HepG2 (cell line): ENCODE data around the gene STOM. TPM values are rescaled to one million over a fixed set of nuclear protein-coding genes. Genes with fewer than 3 reads are reported as not detected.

Source experiments
- ATAC-seq: fragments of 200-7000 bp; cut with Tn5 transposase; 3 replicates; pipeline ENCODE4 v1.9.1; 2020; ENCODE audit warnings: mild to moderate bottlenecking, moderate library complexity
- BruUV-seq: library from RNA; stranded (reverse); fragments of 400-500 nt; replicated peaks from 2 replicates; lab custom pipeline; 2021; lab: Mats Ljungman, UMichigan
- CTCF ChIA-PET: fragments of 300-600 bp; formaldehyde crosslinking; extraction: SDS; loops from one replicate; lab custom pipeline; 2021; ENCODE audit warnings: low total read pairs, inconsistent platforms, low intra/inter-chr PET ratio; lab: Yijun Ruan, JAX
- POLR2A ChIA-PET: fragments of 350-600 bp; sonication (Branson Sonifier 250); formaldehyde crosslinking; loops from one replicate; lab custom pipeline; 2020; ENCODE audit warnings: antibody characterized with exemption, inconsistent platforms; lab: Yijun Ruan, JAX
- DNase-seq: peaks from one replicate; pipeline ENCODE4 v3.0.0-alpha.2; 2015; ENCODE audit warnings: low spot score
- FAIRE-seq: peaks from 3 replicates; lab custom pipeline; 2011; peaks lifted over from hg19 to GRCh38; lab: Jason Lieb, UNC
- H2AFZ ChIP-seq: one replicate; pipeline ENCODE4 v1.6.1; 2011; ENCODE audit warnings: low read length, inconsistent platforms
- H3K27ac ChIP-seq: fragments of 300-600 bp; 3 replicates; pipeline ENCODE4 v1.8.0; 2011; ENCODE audit warnings: mixed run types, mild to moderate bottlenecking, mixed read lengths, low read length, inconsistent platforms; ENCODE audit not compliant: insufficient read depth; ENCODE audit errors: extremely low read length
- H3K27me3 ChIP-seq, 2 experiments: fragments of 200-600 bp in 1 of 2; 2 replicates in 1 of 2; 3 replicates in 1 of 2; pipeline versions ENCODE4 v1.6.0 to v1.8.0; 2011; ENCODE audit warnings: low read length in 2 of 2, mild to moderate bottlenecking in 2 of 2, moderate library complexity in 2 of 2, inconsistent platforms in 1 of 2; ENCODE audit not compliant: insufficient read depth in 2 of 2, control insufficient read depth in 1 of 2
- H3K36me3 ChIP-seq, 2 experiments: fragments of 200-600 bp in 1 of 2; replicated peaks in 1 of 2; 2 replicates in 1 of 2; 3 replicates in 1 of 2; pipeline versions ENCODE4 v1.5.1 to v1.8.0; 2011; ENCODE audit warnings: low read length in 2 of 2, inconsistent platforms in 1 of 2; ENCODE audit not compliant: insufficient read depth in 2 of 2, control insufficient read depth in 1 of 2
- H3K4me1 ChIP-seq: 2 replicates; pipeline ENCODE4 v1.5.1; 2012; ENCODE audit warnings: low read length, inconsistent platforms; ENCODE audit not compliant: insufficient read depth
- H3K4me2 ChIP-seq: 2 replicates; pipeline ENCODE4 v1.6.0; 2011; ENCODE audit warnings: low read depth, low read length, inconsistent platforms
- H3K4me3 ChIP-seq, 3 experiments: fragments of 200-600 bp in 1 of 3; sonication (generic), shearing (Covaris generic) in 1 of 3; replicated peaks in 1 of 3; 2 replicates each; pipeline ENCODE4 v1.5.1; 2011 to 2016; ENCODE audit warnings: low read length in 3 of 3, inconsistent platforms in 2 of 3, low read depth in 2 of 3, mild to moderate bottlenecking in 2 of 3, control low read depth in 1 of 3, mixed read lengths in 1 of 3; ENCODE audit not compliant: insufficient read depth in 1 of 3
- H3K79me2 ChIP-seq: one replicate; pipeline ENCODE4 v1.6.1; 2011; ENCODE audit warnings: low read length, inconsistent platforms; ENCODE audit not compliant: insufficient read depth
- H3K9ac ChIP-seq: 2 replicates; pipeline ENCODE4 v1.6.0; 2011; ENCODE audit warnings: mild to moderate bottlenecking, low read depth, low read length, inconsistent platforms; ENCODE audit not compliant: insufficient read depth
- H3K9me3 ChIP-seq: 2 replicates; pipeline ENCODE4 v1.5.1; 2012; ENCODE audit warnings: mild to moderate bottlenecking, low read length
- H4K20me1 ChIP-seq: 2 replicates; pipeline ENCODE4 v1.6.0; 2011; ENCODE audit warnings: inconsistent platforms, mild to moderate bottlenecking, low read length, moderate library complexity; ENCODE audit not compliant: insufficient read depth
- ERF ChIP-seq: IDR thresholded peaks from 2 replicates; pipeline ENCODE4 v1.6.1; 2018; ENCODE audit warnings: missing biosample characterization, missing genetic modification reagents
- EZH2 ChIP-seq: conservative IDR thresholded peaks from 2 replicates; pipeline ENCODE4 v1.6.1; 2012; ENCODE audit warnings: mild to moderate bottlenecking, low read depth, low read length, moderate library complexity
- RNF219 ChIP-seq: sonication (generic); formaldehyde crosslinking; IDR thresholded peaks from 2 replicates; pipeline ENCODE4 v1.5.0; 2020; ENCODE audit warnings: mild to moderate bottlenecking, missing genetic modification reagents
- SIX1 ChIP-seq: sonication (generic); formaldehyde crosslinking; IDR thresholded peaks from 2 replicates; pipeline ENCODE4 v1.4.0; 2020; ENCODE audit warnings: missing genetic modification reagents, borderline replicate concordance
- XBP1 ChIP-seq: sonication (generic); formaldehyde crosslinking; IDR thresholded peaks from 2 replicates; pipeline ENCODE4 v1.5.0; 2020; ENCODE audit warnings: missing genetic modification reagents
- YEATS4 ChIP-seq: sonication (generic); formaldehyde crosslinking; IDR thresholded peaks from 2 replicates; pipeline ENCODE4 v1.4.0; 2020; ENCODE audit warnings: missing genetic modification reagents, borderline replicate concordance
- ZFP41 ChIP-seq: sonication (generic); formaldehyde crosslinking; IDR thresholded peaks from 2 replicates; pipeline ENCODE4 v1.4.0; 2020; ENCODE audit warnings: mild to moderate bottlenecking, missing genetic modification reagents, borderline replicate concordance
- ZIK1 ChIP-seq: sonication (generic); formaldehyde crosslinking; IDR thresholded peaks from 2 replicates; pipeline ENCODE4 v1.5.0; 2020; ENCODE audit warnings: mild to moderate bottlenecking, low read depth, missing genetic modification reagents, borderline replicate concordance
- ZNF18 ChIP-seq: sonication (generic); formaldehyde crosslinking; IDR thresholded peaks from 2 replicates; pipeline ENCODE4 v1.8.0; 2022; ENCODE audit warnings: mild to moderate bottlenecking, missing genetic modification reagents; ENCODE audit not compliant: insufficient replicate concordance
- WGBS: methylation state at CpG from one replicate; pipeline ENCODE4 v1.1.6; 2017; ENCODE audit warnings: low lambda C conversion rate; 5-methylcytosine and 5-hydroxymethylcytosine counted together
- in situ Hi-C: cut with HindIII; loops from 2 replicates; pipeline ENCODE4 v1.10.0; 2017; ENCODE audit warnings: low pct_unique_long_range_greater_than_20kb; ENCODE audit not compliant: extremely low pct_ligation_motif_present
- intact Hi-C: fragments of 100-400 bp; cut with micrococcal nuclease; formaldehyde crosslinking; loops from one replicate; pipeline ENCODE4 v1.10.0; 2022; ENCODE audit not compliant: unreplicated experiment
- polyA plus RNA-seq, 8 experiments: library from polyadenylated mRNA; depleted of rRNA in 3 of 8; stranded (reverse) in 7 of 8; unstranded in 1 of 8; fragments of >200 nt; fragmentation: Illumina TruSeq in 4 of 8; extraction: Trizol in 4 of 8; gene quantifications; 2 replicates each; pipeline versions ENCODE4 v1.2.1 to v1.2.3, GENCODE V29; 2011 to 2016; ENCODE audit warnings: low read depth in 4 of 8, missing spikeins in 1 of 8, mixed read lengths in 1 of 8; ENCODE audit not compliant: insufficient read depth in 1 of 8
- total RNA-seq, 5 experiments: library from RNA; depleted of rRNA; stranded (reverse); fragments of >200 nt; fragmentation: Illumina TruSeq; extraction: Trizol; gene quantifications; 2 replicates each; pipeline ENCODE4 v1.2.3, GENCODE V29; 2016; ENCODE audit warnings: low read depth in 1 of 5
- TF ChIP-seq, protein P1 (sequence below): sonication (generic); formaldehyde crosslinking; IDR thresholded peaks from 2 replicates; pipeline ENCODE4 v1.5.0; 2020; ENCODE audit warnings: mild to moderate bottlenecking, missing genetic modification reagents, borderline replicate concordance

STOM gene
- total and polyA plus RNA-seq, 2 of the 13 experiments (the other 11 are each of a cell fraction or from before 2014, with no cell fraction given): 43.6 to 165 TPM

- no TSS peak for BruUV-seq
- in situ Hi-C loops (no loop called here), intact Hi-C loops (no loop called here)
- DNase-seq (no peak), ATAC-seq (no peak), FAIRE-seq (no peak)
- H3K79me2 ChIP-seq: no peaks in the 10 kb centered on the region
- H3K4me1 ChIP-seq: no peaks in the 10 kb centered on the region
- H3K27me3 ChIP-seq: peaks cover 0 to 15% of the 10 kb centered on the region in 2 experiments; a peak in 3 of 5 replicates
- WGBS: 0% methylated on average over 1 of the region's 1 CpG
- H3K27ac ChIP-seq: no peak overlapping the region
- no peak overlapping the region for H2AFZ ChIP-seq
- no peak overlapping the region for H3K4me2 ChIP-seq
- H3K9ac ChIP-seq: no peak overlapping the region
- POLR2A ChIA-PET: no interaction called here
- H3K4me3 ChIP-seq: no peak overlapping the region
- H3K9me3 ChIP-seq: no peaks in the 10 kb centered on the region
- no peaks in the 10 kb centered on the region for H3K36me3 ChIP-seq
- no peaks in the 10 kb centered on the region for H4K20me1 ChIP-seq
- CTCF ChIA-PET: interaction anchor here (1.4 kb wide), 1 partner anchor 70 kb away, joined by 3 read pairs; no protein-coding TSS in a partner anchor
- no peak for TF ChIP-seq YEATS4 (CRISPR knock-in tag)
- TF ChIP-seq ZFP41: no peak
- TF ChIP-seq ERF (CRISPR knock-in tag): no peak
- no peak for TF ChIP-seq ZNF18 (CRISPR knock-in tag)
- TF ChIP-seq, protein P1, sequence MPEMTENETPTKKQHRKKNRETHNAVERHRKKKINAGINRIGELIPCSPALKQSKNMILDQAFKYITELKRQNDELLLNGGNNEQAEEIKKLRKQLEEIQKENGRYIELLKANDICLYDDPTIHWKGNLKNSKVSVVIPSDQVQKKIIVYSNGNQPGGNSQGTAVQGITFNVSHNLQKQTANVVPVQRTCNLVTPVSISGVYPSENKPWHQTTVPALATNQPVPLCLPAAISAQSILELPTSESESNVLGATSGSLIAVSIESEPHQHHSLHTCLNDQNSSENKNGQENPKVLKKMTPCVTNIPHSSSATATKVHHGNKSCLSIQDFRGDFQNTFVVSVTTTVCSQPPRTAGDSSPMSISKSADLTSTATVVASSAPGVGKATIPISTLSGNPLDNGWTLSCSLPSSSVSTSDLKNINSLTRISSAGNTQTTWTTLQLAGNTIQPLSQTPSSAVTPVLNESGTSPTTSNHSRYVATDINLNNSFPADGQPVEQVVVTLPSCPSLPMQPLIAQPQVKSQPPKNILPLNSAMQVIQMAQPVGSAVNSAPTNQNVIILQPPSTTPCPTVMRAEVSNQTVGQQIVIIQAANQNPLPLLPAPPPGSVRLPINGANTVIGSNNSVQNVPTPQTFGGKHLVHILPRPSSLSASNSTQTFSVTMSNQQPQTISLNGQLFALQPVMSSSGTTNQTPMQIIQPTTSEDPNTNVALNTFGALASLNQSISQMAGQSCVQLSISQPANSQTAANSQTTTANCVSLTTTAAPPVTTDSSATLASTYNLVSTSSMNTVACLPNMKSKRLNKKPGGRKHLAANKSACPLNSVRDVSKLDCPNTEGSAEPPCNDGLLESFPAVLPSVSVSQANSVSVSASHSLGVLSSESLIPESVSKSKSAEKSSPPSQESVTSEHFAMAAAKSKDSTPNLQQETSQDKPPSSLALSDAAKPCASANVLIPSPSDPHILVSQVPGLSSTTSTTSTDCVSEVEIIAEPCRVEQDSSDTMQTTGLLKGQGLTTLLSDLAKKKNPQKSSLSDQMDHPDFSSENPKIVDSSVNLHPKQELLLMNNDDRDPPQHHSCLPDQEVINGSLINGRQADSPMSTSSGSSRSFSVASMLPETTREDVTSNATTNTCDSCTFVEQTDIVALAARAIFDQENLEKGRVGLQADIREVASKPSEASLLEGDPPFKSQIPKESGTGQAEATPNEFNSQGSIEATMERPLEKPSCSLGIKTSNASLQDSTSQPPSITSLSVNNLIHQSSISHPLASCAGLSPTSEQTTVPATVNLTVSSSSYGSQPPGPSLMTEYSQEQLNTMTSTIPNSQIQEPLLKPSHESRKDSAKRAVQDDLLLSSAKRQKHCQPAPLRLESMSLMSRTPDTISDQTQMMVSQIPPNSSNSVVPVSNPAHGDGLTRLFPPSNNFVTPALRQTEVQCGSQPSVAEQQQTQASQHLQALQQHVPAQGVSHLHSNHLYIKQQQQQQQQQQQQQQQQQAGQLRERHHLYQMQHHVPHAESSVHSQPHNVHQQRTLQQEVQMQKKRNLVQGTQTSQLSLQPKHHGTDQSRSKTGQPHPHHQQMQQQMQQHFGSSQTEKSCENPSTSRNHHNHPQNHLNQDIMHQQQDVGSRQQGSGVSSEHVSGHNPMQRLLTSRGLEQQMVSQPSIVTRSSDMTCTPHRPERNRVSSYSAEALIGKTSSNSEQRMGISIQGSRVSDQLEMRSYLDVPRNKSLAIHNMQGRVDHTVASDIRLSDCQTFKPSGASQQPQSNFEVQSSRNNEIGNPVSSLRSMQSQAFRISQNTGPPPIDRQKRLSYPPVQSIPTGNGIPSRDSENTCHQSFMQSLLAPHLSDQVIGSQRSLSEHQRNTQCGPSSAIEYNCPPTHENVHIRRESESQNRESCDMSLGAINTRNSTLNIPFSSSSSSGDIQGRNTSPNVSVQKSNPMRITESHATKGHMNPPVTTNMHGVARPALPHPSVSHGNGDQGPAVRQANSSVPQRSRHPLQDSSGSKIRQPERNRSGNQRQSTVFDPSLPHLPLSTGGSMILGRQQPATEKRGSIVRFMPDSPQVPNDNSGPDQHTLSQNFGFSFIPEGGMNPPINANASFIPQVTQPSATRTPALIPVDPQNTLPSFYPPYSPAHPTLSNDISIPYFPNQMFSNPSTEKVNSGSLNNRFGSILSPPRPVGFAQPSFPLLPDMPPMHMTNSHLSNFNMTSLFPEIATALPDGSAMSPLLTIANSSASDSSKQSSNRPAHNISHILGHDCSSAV (CRISPR knock-in tag): no peak
- no peak for TF ChIP-seq RNF219
- TF ChIP-seq XBP1: no peak
- no peak for TF ChIP-seq EZH2
- no peak for TF ChIP-seq SIX1 (CRISPR knock-in tag)
- no peak for TF ChIP-seq ZIK1
These were observed 20.3 kb upstream of the STOM start for GRCh38 chr9:121390372-121390771.
